HepG2 (cell line): ENCODE measurements around the gene ABCA4.

Source experiments
- ATF3 ChIP-seq: sonication (generic); formaldehyde crosslinking; IDR thresholded peaks from 2 replicates; pipeline ENCODE4 v1.4.0; 2020; ENCODE audit warnings: missing genetic modification reagents
- CAMTA2 ChIP-seq: sonication (generic); formaldehyde crosslinking; IDR thresholded peaks from 2 replicates; pipeline ENCODE4 v1.4.0; 2020; ENCODE audit warnings: mild to moderate bottlenecking, missing genetic modification reagents, borderline replicate concordance
- CEBPB ChIP-seq: IDR thresholded peaks from 2 replicates; pipeline ENCODE4 v1.6.1; 2011; ENCODE audit warnings: low read depth, low read length, improper control_type of control experiment, borderline replicate concordance
- CHD2 ChIP-seq: IDR thresholded peaks from 2 replicates; pipeline ENCODE4 v1.6.1; 2011; ENCODE audit warnings: low read depth, low read length, improper control_type of control experiment
- EP300 ChIP-seq, 3 experiments: sonication (generic) in 1 of 3; formaldehyde crosslinking in 1 of 3; IDR thresholded peaks; 2 replicates each; pipeline versions ENCODE4 v1.5.1 to v1.6.1; 2011 to 2020; ENCODE audit warnings: low read depth in 2 of 3, low read length in 2 of 3, borderline replicate concordance in 1 of 3, improper control_type of control experiment in 1 of 3, mild to moderate bottlenecking in 1 of 3, missing genetic modification reagents in 1 of 3, moderate library complexity in 1 of 3
- NCOA2 ChIP-seq: sonication (generic); formaldehyde crosslinking; IDR thresholded peaks from 2 replicates; pipeline ENCODE4 v1.8.0; 2022; ENCODE audit warnings: inconsistent platforms
- SMC3 ChIP-seq: IDR thresholded peaks from 2 replicates; pipeline ENCODE4 v1.6.1; 2011; ENCODE audit warnings: low read length, improper control_type of control experiment
- TAF1 ChIP-seq: sonication (generic); formaldehyde crosslinking; IDR thresholded peaks from 2 replicates; pipeline ENCODE4 v1.4.0; 2020; ENCODE audit warnings: missing genetic modification reagents
- TARDBP ChIP-seq: sonication (generic); formaldehyde crosslinking; IDR thresholded peaks from 2 replicates; pipeline ENCODE4 v1.8.0; 2022; ENCODE audit warnings: mild to moderate bottlenecking, missing genetic modification reagents
- ZNF589 ChIP-seq: sonication (generic); formaldehyde crosslinking; conservative IDR thresholded peaks from 2 replicates; pipeline ENCODE4 v1.8.0; 2022; ENCODE audit warnings: mild to moderate bottlenecking, moderate library complexity, missing genetic modification reagents
- TF ChIP-seq, protein P1 (sequence below): sonication (generic); formaldehyde crosslinking; IDR thresholded peaks from 2 replicates; pipeline ENCODE4 v1.4.0; 2020; ENCODE audit warnings: missing genetic modification reagents
- TF ChIP-seq, protein P2 (sequence below): sonication (generic); formaldehyde crosslinking; IDR thresholded peaks from 2 replicates; pipeline ENCODE4 v1.5.0; 2020; ENCODE audit warnings: mild to moderate bottlenecking, missing genetic modification reagents, moderate library complexity
- TF ChIP-seq, protein P3 (sequence below): sonication (generic); formaldehyde crosslinking; IDR thresholded peaks from 2 replicates; pipeline ENCODE4 v1.8.0; 2022; ENCODE audit warnings: mild to moderate bottlenecking, missing genetic modification reagents; ENCODE audit not compliant: insufficient replicate concordance

GRCh38 chr1:94038511-94038910, 82.4 kb downstream of the ABCA4 start:
- no peak for TF ChIP-seq EP300 (IDR thresholded peaks at IDR 0.05; ENCODE audit: low read depth in 2 of 2, low read length in 2 of 2)
- no peak for TF ChIP-seq EP300 (CRISPR knock-in tag; IDR thresholded peaks at IDR 0.05; ENCODE audit: borderline replicate concordance)
- no peak for TF ChIP-seq ZNF589 (CRISPR knock-in tag)
- TF ChIP-seq, protein P1, sequence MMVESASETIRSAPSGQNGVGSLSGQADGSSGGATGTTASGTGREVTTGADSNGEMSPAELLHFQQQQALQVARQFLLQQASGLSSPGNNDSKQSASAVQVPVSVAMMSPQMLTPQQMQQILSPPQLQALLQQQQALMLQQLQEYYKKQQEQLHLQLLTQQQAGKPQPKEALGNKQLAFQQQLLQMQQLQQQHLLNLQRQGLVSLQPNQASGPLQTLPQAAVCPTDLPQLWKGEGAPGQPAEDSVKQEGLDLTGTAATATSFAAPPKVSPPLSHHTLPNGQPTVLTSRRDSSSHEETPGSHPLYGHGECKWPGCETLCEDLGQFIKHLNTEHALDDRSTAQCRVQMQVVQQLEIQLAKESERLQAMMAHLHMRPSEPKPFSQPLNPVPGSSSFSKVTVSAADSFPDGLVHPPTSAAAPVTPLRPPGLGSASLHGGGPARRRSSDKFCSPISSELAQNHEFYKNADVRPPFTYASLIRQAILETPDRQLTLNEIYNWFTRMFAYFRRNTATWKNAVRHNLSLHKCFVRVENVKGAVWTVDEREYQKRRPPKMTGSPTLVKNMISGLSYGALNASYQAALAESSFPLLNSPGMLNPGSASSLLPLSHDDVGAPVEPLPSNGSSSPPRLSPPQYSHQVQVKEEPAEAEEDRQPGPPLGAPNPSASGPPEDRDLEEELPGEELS (CRISPR knock-in tag), result no peak
- TF ChIP-seq, protein P2, sequence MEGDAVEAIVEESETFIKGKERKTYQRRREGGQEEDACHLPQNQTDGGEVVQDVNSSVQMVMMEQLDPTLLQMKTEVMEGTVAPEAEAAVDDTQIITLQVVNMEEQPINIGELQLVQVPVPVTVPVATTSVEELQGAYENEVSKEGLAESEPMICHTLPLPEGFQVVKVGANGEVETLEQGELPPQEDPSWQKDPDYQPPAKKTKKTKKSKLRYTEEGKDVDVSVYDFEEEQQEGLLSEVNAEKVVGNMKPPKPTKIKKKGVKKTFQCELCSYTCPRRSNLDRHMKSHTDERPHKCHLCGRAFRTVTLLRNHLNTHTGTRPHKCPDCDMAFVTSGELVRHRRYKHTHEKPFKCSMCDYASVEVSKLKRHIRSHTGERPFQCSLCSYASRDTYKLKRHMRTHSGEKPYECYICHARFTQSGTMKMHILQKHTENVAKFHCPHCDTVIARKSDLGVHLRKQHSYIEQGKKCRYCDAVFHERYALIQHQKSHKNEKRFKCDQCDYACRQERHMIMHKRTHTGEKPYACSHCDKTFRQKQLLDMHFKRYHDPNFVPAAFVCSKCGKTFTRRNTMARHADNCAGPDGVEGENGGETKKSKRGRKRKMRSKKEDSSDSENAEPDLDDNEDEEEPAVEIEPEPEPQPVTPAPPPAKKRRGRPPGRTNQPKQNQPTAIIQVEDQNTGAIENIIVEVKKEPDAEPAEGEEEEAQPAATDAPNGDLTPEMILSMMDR, result no peak
- no peak for TF ChIP-seq TAF1 (CRISPR knock-in tag)
- no peak for TF ChIP-seq SMC3
- TF ChIP-seq ATF3, result no peak
- no peak for TF ChIP-seq CHD2
- TF ChIP-seq CAMTA2 (CRISPR knock-in tag), result no peak
- TF ChIP-seq, protein P3, sequence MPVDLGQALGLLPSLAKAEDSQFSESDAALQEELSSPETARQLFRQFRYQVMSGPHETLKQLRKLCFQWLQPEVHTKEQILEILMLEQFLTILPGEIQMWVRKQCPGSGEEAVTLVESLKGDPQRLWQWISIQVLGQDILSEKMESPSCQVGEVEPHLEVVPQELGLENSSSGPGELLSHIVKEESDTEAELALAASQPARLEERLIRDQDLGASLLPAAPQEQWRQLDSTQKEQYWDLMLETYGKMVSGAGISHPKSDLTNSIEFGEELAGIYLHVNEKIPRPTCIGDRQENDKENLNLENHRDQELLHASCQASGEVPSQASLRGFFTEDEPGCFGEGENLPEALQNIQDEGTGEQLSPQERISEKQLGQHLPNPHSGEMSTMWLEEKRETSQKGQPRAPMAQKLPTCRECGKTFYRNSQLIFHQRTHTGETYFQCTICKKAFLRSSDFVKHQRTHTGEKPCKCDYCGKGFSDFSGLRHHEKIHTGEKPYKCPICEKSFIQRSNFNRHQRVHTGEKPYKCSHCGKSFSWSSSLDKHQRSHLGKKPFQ (CRISPR knock-in tag), result no peak
- TF ChIP-seq CEBPB, result no peak
- TF ChIP-seq NCOA2 (CRISPR knock-in tag), result no peak
- no peak for TF ChIP-seq TARDBP (CRISPR knock-in tag)
